IMR-90 (cell line): Measurements from ENCODE around the gene ASPN.

Experiments
- BHLHE40 ChIP-seq: fragments of 150-350 bp; IDR thresholded peaks from 2 replicates; pipeline ENCODE4 v1.6.1; 2016; ENCODE audit warnings: mild to moderate bottlenecking, low read depth, low read length
- CHD1 ChIP-seq: IDR thresholded peaks from 2 replicates; pipeline ENCODE4 v1.6.1; 2012; ENCODE audit warnings: low read depth, low read length, improper control_type of control experiment
- RFX5 ChIP-seq: IDR thresholded peaks from 2 replicates; pipeline ENCODE4 v1.8.0; 2012; ENCODE audit warnings: low read depth, mild to moderate bottlenecking, low read length, moderate library complexity

- TF ChIP-seq BHLHE40: no peak
- no peak for TF ChIP-seq CHD1
- no peak for TF ChIP-seq RFX5
Observed at GRCh38 chr9:92463387-92463786, 18.9 kb downstream of the ASPN start.
